Measurements from ENCODE around the gene MAPK6. TPM values are rescaled to one million over a fixed set of nuclear protein-coding genes. Genes with fewer than 3 reads are reported as not detected.

The MAPK6 gene
- total and polyA plus RNA-seq, 10 of the 15 experiments (the other 5 are each of a cell fraction or from before 2014, with no cell fraction given) = 20.6 to 100 (median 52.6) TPM

GRCh38 chr15:52018693-52019393, at the start of gene MAPK6 (continued):
- TF ChIP-seq BCL11A (IDR thresholded peaks at IDR 0.05; ENCODE audit: low read depth, low read length) = no peak
- TF ChIP-seq MYB (IDR thresholded peaks at IDR 0.05; ENCODE audit: borderline replicate concordance, low read depth, low read length) = no peak
- TF ChIP-seq MXI1 (IDR thresholded peaks at IDR 0.05; ENCODE audit: low read depth, low read length) = peak; percentile 86
- peak; percentile 60; the same call in 1 of the 2 replicates for TF ChIP-seq PAX5 (IDR thresholded peaks at IDR 0.05; ENCODE audit: borderline replicate concordance, low read depth, low read length)
- TF ChIP-seq KAT2A (conservative IDR thresholded peaks at IDR 0.05; ENCODE audit: control insufficient read depth, low read depth, low read length) = no peak
- no peak for TF ChIP-seq RAD51 (IDR thresholded peaks at IDR 0.05)
- peak; percentile 57; the same call in 1 of the 2 replicates for TF ChIP-seq NKRF (conservative IDR thresholded peaks at IDR 0.05)
- TF ChIP-seq ZSCAN29 (IDR thresholded peaks at IDR 0.05) = no peak
- no peak for TF ChIP-seq SREBF2 (IDR thresholded peaks at IDR 0.05; ENCODE audit: low read length)
- TF ChIP-seq ASH2L (IDR thresholded peaks at IDR 0.05; ENCODE audit: borderline replicate concordance, low read depth) = 0 out of 2 replicates have a peak, but pooled peaks have one; percentile 67
- TF ChIP-seq SUZ12 (IDR thresholded peaks at IDR 0.05; ENCODE audit: unreplicated experiment) = no peak
- TF ChIP-seq RELA (IDR thresholded peaks at IDR 0.05; ENCODE audit: borderline replicate concordance, partially characterized antibody) = peak; percentile 63
- 0 out of 2 replicates have a peak, but pooled peaks have one; percentile 18 for TF ChIP-seq TCF12 (IDR thresholded peaks at IDR 0.05; ENCODE audit: low read depth, low read length)
- no peak for TF ChIP-seq RFX5 (IDR thresholded peaks at IDR 0.05; ENCODE audit: low read depth, low read length)
- TF ChIP-seq SMC3 (IDR thresholded peaks at IDR 0.05; ENCODE audit: borderline replicate concordance, low read length) = no peak
- TF ChIP-seq NBN (IDR thresholded peaks at IDR 0.05) = peak; percentile 51; the same call in 1 of the 2 replicates
- TF ChIP-seq MLLT1 (IDR thresholded peaks at IDR 0.05) = peak; percentile 75; the same call in 1 of the 2 replicates
- TF ChIP-seq ZBED1 (IDR thresholded peaks at IDR 0.05; ENCODE audit: borderline replicate concordance) = no peak
- no peak for TF ChIP-seq NR2C2 (IDR thresholded peaks at IDR 0.05; ENCODE audit: borderline replicate concordance, control insufficient read depth, insufficient read length, low read depth)
- TF ChIP-seq SMARCA5 (IDR thresholded peaks at IDR 0.05) = peak; percentile 62; the same call in 1 of the 2 replicates
- TF ChIP-seq POLR2AphosphoS5 (IDR thresholded peaks at IDR 0.05; ENCODE audit: low read length) = peak; percentile 76; the same call in 1 of the 2 replicates
- no peak for TF ChIP-seq KLF5 (IDR thresholded peaks at IDR 0.05; ENCODE audit: partially characterized antibody)
- no peak for TF ChIP-seq RCOR1 (conservative IDR thresholded peaks at IDR 0.05; ENCODE audit: low read depth, low read length)
- no peak for TF ChIP-seq ZNF622 (IDR thresholded peaks at IDR 0.05)

Data from GM12878 (cell line).